H1 (cell line): ENCODE results near the gene SMIM13. TPM values are rescaled to one million over a fixed set of nuclear protein-coding genes. Genes with fewer than 3 reads are reported as not detected.

Experiments used
- CTCF ChIA-PET: fragments of 300-600 bp; sonication (Branson Sonifier 250); formaldehyde crosslinking; loops from one replicate; lab custom pipeline; 2021; ENCODE audit not compliant: partially characterized antibody; lab: Charles Lee
- POLR2A ChIA-PET: fragments of 300-600 bp; sonication (Branson Sonifier 250); formaldehyde crosslinking; loops from one replicate; lab custom pipeline; 2021; ENCODE audit warnings: inconsistent platforms; ENCODE audit not compliant: partially characterized antibody; lab: Charles Lee
- DNase-seq, 2 experiments: peaks; one replicate each; pipeline versions ENCODE4 v3.0.0 to v3.0.0-alpha.2; 2010 to 2022; ENCODE audit warnings: low spot score in 2 of 2, low read depth in 1 of 2, mixed read lengths in 1 of 2
- FAIRE-seq: peaks from 2 replicates; lab custom pipeline; 2011; peaks lifted over from hg19 to GRCh38; lab: Jason Lieb, UNC
- H2AFZ ChIP-seq: 2 replicates; pipeline ENCODE4 v1.8.1; 2012; ENCODE audit warnings: low read length, inconsistent platforms
- H2AK5ac ChIP-seq: 2 replicates; pipeline ENCODE4 v1.6.1; 2013; ENCODE audit warnings: low read depth, low read length
- H2BK120ac ChIP-seq: replicated peaks from 2 replicates; pipeline ENCODE3; 2013; ENCODE audit warnings: low read depth, low read length, inconsistent platforms
- H2BK12ac ChIP-seq: 2 replicates; pipeline ENCODE4 v1.6.1; 2013; ENCODE audit warnings: low read depth, low read length
- H2BK15ac ChIP-seq: 2 replicates; pipeline ENCODE4 v1.6.1; 2013; ENCODE audit warnings: low read length
- H2BK20ac ChIP-seq: 2 replicates; pipeline ENCODE4 v1.6.1; 2013; ENCODE audit warnings: low read length
- H2BK5ac ChIP-seq: 2 replicates; pipeline ENCODE4 v1.6.1; 2013; ENCODE audit warnings: low read depth, low read length
- H3K14ac ChIP-seq: 2 replicates; pipeline ENCODE4 v1.6.1; 2013; ENCODE audit warnings: inconsistent platforms; ENCODE audit not compliant: insufficient read length
- H3K18ac ChIP-seq: 2 replicates; pipeline ENCODE4 v1.6.1; 2013; ENCODE audit warnings: low read length; ENCODE audit errors: extremely low read depth
- H3K23ac ChIP-seq: 2 replicates; pipeline ENCODE4 v1.6.1; 2013; ENCODE audit warnings: inconsistent platforms; ENCODE audit not compliant: insufficient read length
- H3K23me2 ChIP-seq: 2 replicates; pipeline ENCODE4 v1.6.1; 2013; ENCODE audit warnings: low read depth, low read length
- H3K27ac ChIP-seq: 2 replicates; pipeline ENCODE4 v1.6.1; 2011; ENCODE audit warnings: low read depth, low read length, inconsistent platforms
- H3K27me3 ChIP-seq, 4 experiments: replicated peaks in 1 of 4; 1 replicate in 1 of 4; 2 replicates in 3 of 4; pipeline versions ENCODE4 v1.6.1 to v1.8.1; 2011 to 2013; ENCODE audit warnings: low read length in 3 of 4, mild to moderate bottlenecking in 3 of 4, inconsistent platforms in 2 of 4, mixed read lengths in 2 of 4, moderate library complexity in 1 of 4; ENCODE audit not compliant: control insufficient read depth in 3 of 4, insufficient read depth in 3 of 4; ENCODE audit errors: extremely low read depth in 1 of 4
- H3K36me3 ChIP-seq, 4 experiments: 2 replicates each; pipeline versions ENCODE4 v1.6.1 to v1.8.1; 2011 to 2013; ENCODE audit warnings: mild to moderate bottlenecking in 4 of 4, low read length in 3 of 4, moderate library complexity in 2 of 4, control low read depth in 1 of 4, inconsistent platforms in 1 of 4; ENCODE audit not compliant: insufficient read depth in 4 of 4, control insufficient read depth in 2 of 4
- H3K4ac ChIP-seq: replicated peaks from 2 replicates; pipeline ENCODE3; 2013; ENCODE audit warnings: low read length, low read depth, mixed read lengths, inconsistent platforms; ENCODE audit not compliant: insufficient read length
- H3K4me1 ChIP-seq, 4 experiments: replicated peaks in 1 of 4; 1 replicate in 1 of 4; 2 replicates in 3 of 4; pipeline versions ENCODE4 v1.6.1 to v1.8.1; 2011 to 2013; ENCODE audit warnings: low read length in 3 of 4, inconsistent platforms in 2 of 4, mixed read lengths in 1 of 4; ENCODE audit not compliant: insufficient read depth in 4 of 4, control insufficient read depth in 3 of 4
- H3K4me2 ChIP-seq, 2 experiments: 2 replicates each; pipeline versions ENCODE4 v1.6.1 to v1.8.1; 2011 to 2013; ENCODE audit warnings: low read depth in 2 of 2, low read length in 2 of 2, control low read depth in 1 of 2, inconsistent platforms in 1 of 2, mild to moderate bottlenecking in 1 of 2; ENCODE audit not compliant: insufficient read depth in 1 of 2
- H3K4me3 ChIP-seq, 4 experiments: fragments of 200-600, 300-600 bp in 1 of 4; sonication (generic), shearing (Covaris generic), sonication (Bioruptor Twin) in 1 of 4; 2 replicates each; pipeline versions ENCODE4 v1.5.1 to v1.8.1; 2011 to 2016; ENCODE audit warnings: low read length in 4 of 4, low read depth in 3 of 4, control low read depth in 2 of 4, inconsistent platforms in 2 of 4, mild to moderate bottlenecking in 2 of 4, mixed read lengths in 1 of 4, moderate library complexity in 1 of 4; ENCODE audit not compliant: insufficient read depth in 2 of 4; ENCODE audit errors: extremely low read depth in 1 of 4
- H3K56ac ChIP-seq: replicated peaks from 2 replicates; pipeline ENCODE3; 2013; ENCODE audit warnings: low read depth, mild to moderate bottlenecking, mixed read lengths, low read length, inconsistent platforms; ENCODE audit not compliant: insufficient read length
- H3K79me1 ChIP-seq: 2 replicates; pipeline ENCODE4 v1.6.1; 2013; ENCODE audit warnings: low read depth, low read length, control low read depth
- H3K79me2 ChIP-seq, 2 experiments: 2 replicates each; pipeline versions ENCODE4 v1.6.1 to v1.8.1; 2012 to 2013; ENCODE audit warnings: low read length in 2 of 2, mild to moderate bottlenecking in 2 of 2, inconsistent platforms in 1 of 2; ENCODE audit not compliant: insufficient read depth in 2 of 2, control insufficient read depth in 1 of 2
- H3K9ac ChIP-seq, 4 experiments: replicated peaks in 1 of 4; 1 replicate in 1 of 4; 2 replicates in 3 of 4; pipeline versions ENCODE4 v1.6.1 to v1.8.1; 2011 to 2013; ENCODE audit warnings: low read depth in 3 of 4, low read length in 3 of 4, control low read depth in 2 of 4, mild to moderate bottlenecking in 2 of 4, moderate library complexity in 2 of 4, inconsistent platforms in 1 of 4; ENCODE audit errors: extremely low read depth in 1 of 4
- H3K9me3 ChIP-seq, 2 experiments: 2 replicates each; pipeline versions ENCODE4 v1.6.1 to v1.8.1; 2012 to 2013; ENCODE audit warnings: mild to moderate bottlenecking in 2 of 2, moderate library complexity in 2 of 2, control low read depth in 1 of 2, inconsistent platforms in 1 of 2, low read depth in 1 of 2, low read length in 1 of 2, mixed read lengths in 1 of 2; ENCODE audit not compliant: insufficient read depth in 2 of 2
- H4K20me1 ChIP-seq, 2 experiments: replicated peaks in 1 of 2; 2 replicates each; pipeline versions ENCODE3 to v1.8.1; 2011 to 2013; ENCODE audit warnings: inconsistent platforms in 2 of 2, low read length in 2 of 2, mild to moderate bottlenecking in 1 of 2; ENCODE audit not compliant: insufficient read depth in 2 of 2, control insufficient read depth in 1 of 2
- H4K5ac ChIP-seq: 2 replicates; pipeline ENCODE4 v1.6.1; 2013; ENCODE audit warnings: low read length, low read depth, mixed read lengths, inconsistent platforms; ENCODE audit not compliant: insufficient read length
- H4K8ac ChIP-seq: 2 replicates; pipeline ENCODE4 v1.8.0; 2013; ENCODE audit warnings: mild to moderate bottlenecking, moderate library complexity, low read length, inconsistent platforms; ENCODE audit not compliant: insufficient read depth; ENCODE audit errors: extremely low read depth
- H4K91ac ChIP-seq: replicated peaks from 2 replicates; pipeline ENCODE3; 2013; ENCODE audit warnings: low read length, mixed read lengths, inconsistent platforms; ENCODE audit not compliant: insufficient read length
- EZH2 ChIP-seq: fragments of 200-600 bp; sonication (generic); IDR thresholded peaks from 2 replicates; pipeline ENCODE4 v1.7.1; 2012; ENCODE audit warnings: low read depth, mild to moderate bottlenecking, moderate library complexity, low read length, inconsistent platforms; ENCODE audit not compliant: severe bottlenecking
- HDAC2 ChIP-seq, 2 experiments: fragments of 300-600 bp in 1 of 2; sonication (generic) in 1 of 2; IDR thresholded peaks; 2 replicates each; pipeline ENCODE4 v1.6.1; 2011 to 2012; ENCODE audit warnings: low read depth in 2 of 2, low read length in 2 of 2, mild to moderate bottlenecking in 2 of 2, moderate library complexity in 2 of 2, borderline replicate concordance in 1 of 2, inconsistent platforms in 1 of 2
- NANOG ChIP-seq: IDR thresholded peaks from 2 replicates; pipeline ENCODE4 v1.6.1; 2011; ENCODE audit warnings: low read length, low read depth, mild to moderate bottlenecking, inconsistent platforms; ENCODE audit not compliant: insufficient read depth, poor library complexity, severe bottlenecking
- POU5F1 ChIP-seq: IDR thresholded peaks from 2 replicates; pipeline ENCODE4 v1.6.1; 2011; ENCODE audit warnings: low read depth, mild to moderate bottlenecking, low read length, moderate library complexity
- SAP30 ChIP-seq: fragments of 300-600 bp; sonication (generic); IDR thresholded peaks from 2 replicates; pipeline ENCODE4 v1.7.1; 2012; ENCODE audit warnings: low read length, moderate library complexity, mild to moderate bottlenecking, inconsistent platforms; ENCODE audit not compliant: insufficient read depth, insufficient replicate concordance
- WGBS, 2 experiments: shearing (Covaris generic) in 1 of 2; methylation state at CpG; one replicate each; pipeline versions ENCODE4 v1.1.6 to v1.1.7; 2013 to 2015; ENCODE audit warnings: low lambda C conversion rate in 2 of 2, mixed read lengths in 2 of 2, inconsistent platforms in 1 of 2, low coverage in 1 of 2, missing lambda C conversion rate in 1 of 2; ENCODE audit not compliant: insufficient replicate concordance in 2 of 2, insufficient coverage in 1 of 2, insufficient read length in 1 of 2; ENCODE audit errors: extremely low coverage in 1 of 2, missing lambda C conversion rate in 1 of 2; 5-methylcytosine and 5-hydroxymethylcytosine counted together
- polyA plus RNA-seq, 7 experiments: library from polyadenylated mRNA; depleted of rRNA in 3 of 7; stranded (reverse) in 5 of 7; unstranded in 2 of 7; fragments of >200 nt in 5 of 7; fragments of 200-250 nt in 2 of 7; gene quantifications; 1 replicate in 5 of 7; 2 replicates in 1 of 7; 4 replicates in 1 of 7; pipeline versions ENCODE4 v1.2.1 to v1.2.3, GENCODE V29; 2011 to 2013; ENCODE audit warnings: missing spikeins in 2 of 7, mixed read lengths in 2 of 7
- total RNA-seq: library from RNA; stranded (reverse); fragmentation: NEBNext Ultra II Directional; extraction: Animal tissue kit (Norgen Biotek cat#: 25700); gene quantifications from 2 replicates; pipeline ENCODE4 v1.2.1, GENCODE V29; 2021

SMIM13 gene
- total and polyA plus RNA-seq, 2 of the 8 experiments (the other 6 are each of a cell fraction or from before 2014, with no cell fraction given): 1.7 to 10.6 TPM

DNA sequence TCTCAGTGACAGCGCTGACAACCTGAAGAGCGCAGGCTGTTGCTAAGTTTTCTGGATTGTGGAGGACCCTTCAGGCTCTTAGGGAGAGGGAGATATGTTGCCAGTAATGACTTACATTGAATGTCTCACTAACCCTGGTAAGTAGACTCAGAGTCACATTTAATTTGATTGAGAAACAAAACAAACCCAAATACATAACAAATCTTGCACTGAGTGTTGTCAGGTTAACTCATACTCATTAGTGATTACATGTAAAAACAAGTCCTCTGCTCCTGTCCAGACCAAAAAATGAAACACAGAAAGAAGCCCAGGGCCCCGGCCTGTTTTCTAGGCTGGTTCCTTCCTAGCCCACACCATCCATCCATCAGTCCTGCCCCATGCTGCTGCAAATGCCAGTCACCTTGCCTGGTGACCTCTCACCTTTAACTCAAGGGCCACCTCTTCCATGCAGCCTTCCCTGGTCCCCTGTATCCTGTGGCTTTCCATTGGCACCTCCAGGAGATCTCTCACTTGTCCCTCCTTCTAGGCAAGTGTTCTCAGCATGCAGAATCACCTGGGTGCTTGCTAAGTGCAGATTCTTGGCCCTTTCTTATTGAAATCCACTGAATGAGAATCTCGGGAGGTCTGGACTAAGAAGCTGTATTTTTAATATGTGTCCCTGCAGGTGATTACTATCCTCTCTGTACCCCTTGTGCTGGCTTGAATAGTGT lies 52.6 kb downstream of the SMIM13 start:
- H2AK5ac ChIP-seq: no peak overlapping the region
- no peaks in the 10 kb centered on the region for H3K27me3 ChIP-seq
- no peaks in the 10 kb centered on the region for H3K79me1 ChIP-seq
- peaks cover 0 to 7% (median 5%) of the 10 kb centered on the region in 4 experiments; a peak in 3 of 7 replicates for H3K4me1 ChIP-seq
- no peaks in the 10 kb centered on the region for H3K23me2 ChIP-seq
- H2BK15ac ChIP-seq: 0 out of 2 replicates have a peak overlapping the region, but pooled peaks have one; percentile 46
- H3K79me2 ChIP-seq: no peaks in the 10 kb centered on the region
- peak overlapping the region; percentile 28; the same call in 1 of the 2 replicates for H3K18ac ChIP-seq
- FAIRE-seq (no peak), DNase-seq (no peak)
- no peak overlapping the region for H3K9ac ChIP-seq
- no peak overlapping the region; the same call in 1 of the 2 replicates for H2BK20ac ChIP-seq
- no peak overlapping the region for H3K27ac ChIP-seq
- H3K4ac ChIP-seq: no peak overlapping the region
- H4K20me1 ChIP-seq: no peaks in the 10 kb centered on the region
- no peak overlapping the region for H2BK120ac ChIP-seq
- no peak overlapping the region for H4K5ac ChIP-seq
- no peak overlapping the region for H4K8ac ChIP-seq
- no peak overlapping the region for H2BK12ac ChIP-seq
- H2BK5ac ChIP-seq: no peak overlapping the region
- H3K4me2 ChIP-seq: no peak overlapping the region
- 79% methylated on average over 4 of the region's 4 CpGs; no CpG with 5 or more reads in 1 of the 2 experiments for WGBS, 2 experiments
- no peaks in the 10 kb centered on the region for H3K36me3 ChIP-seq
- H3K56ac ChIP-seq: no peak overlapping the region
- H4K91ac ChIP-seq: no peak overlapping the region
- TF ChIP-seq HDAC2 (IDR thresholded peaks at IDR 0.05; ENCODE audit: borderline replicate concordance in 1 of 2, low read depth in 2 of 2, low read length in 2 of 2): peak in 1 of 2 experiments; percentile 48; a peak in 2 of 4 replicates
- TF ChIP-seq EZH2: no peak
- peak; percentile 64 for TF ChIP-seq NANOG
- no peak for TF ChIP-seq POU5F1
- TF ChIP-seq SAP30: no peak
- TF ChIP-seq, all 59 proteins: peak for 2
- Histone ChIP-seq H2AFZ (no peak overlapping the region), H3K23ac (no peak overlapping the region), H3K14ac (no peak overlapping the region), H3K9me3 (no peaks in the 10 kb centered on the region), H3K4me3 (no peak overlapping the region)
- POLR2A ChIA-PET: no interaction called here
- CTCF ChIA-PET: interaction anchor here (1.0 to 4.5 kb wide), 7 partner anchors 10 to 350 kb away, joined by 3 to 82 read pairs (median 10); no protein-coding TSS in a partner anchor
